Measurements from ENCODE around the gene KLF7. TPM values are rescaled to one million over a fixed set of nuclear protein-coding genes. Genes with fewer than 3 reads are reported as not detected.

Gene KLF7
- total and polyA plus RNA-seq, 9 donors, result 9.5 to 68.1 (median 31.8) TPM

DNA sequence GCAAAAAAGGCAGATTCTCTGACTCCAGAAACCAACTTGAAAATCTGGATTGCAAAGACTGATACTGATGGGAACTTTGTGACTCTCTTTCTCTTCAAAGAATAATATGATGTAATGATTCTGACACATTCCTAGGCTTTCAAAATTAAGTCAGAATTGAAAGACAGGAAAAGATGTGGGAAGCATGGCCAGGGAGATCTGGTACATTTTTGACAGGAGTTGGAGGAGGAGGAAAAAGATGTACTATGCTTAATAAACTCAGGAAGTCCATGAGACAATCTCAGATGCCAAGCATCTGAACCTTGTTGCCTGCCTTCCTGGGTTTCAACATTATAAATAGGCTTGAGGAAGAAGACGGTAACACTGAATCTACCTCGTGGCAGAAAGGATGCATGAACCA is 34.2 kb downstream of the KLF7 start:
- H3K27me3 ChIP-seq, result no peaks in the 10 kb centered on the region
- no peaks in the 10 kb centered on the region for H3K9me3 ChIP-seq
- no peaks in the 10 kb centered on the region for H3K36me3 ChIP-seq
- WGBS, 3 donors, result 67 to 71% (median 69%) methylated on average over 2 of the region's 2 CpGs
- intact Hi-C loops (cut with DNase I), result loop anchor here in 2 of 4 donors (1.0 to 5.0 kb wide), 2 partner anchors 32 to 36 kb away; partner anchors contain the start of gene KLF7 (in 1 of the 2)
- no peak for DNase-seq
- TF ChIP-seq EP300 (IDR thresholded peaks at IDR 0.05) (no peak), POLR2A (IDR thresholded peaks at IDR 0.05) (no peak)
- TF ChIP-seq, protein P1, sequence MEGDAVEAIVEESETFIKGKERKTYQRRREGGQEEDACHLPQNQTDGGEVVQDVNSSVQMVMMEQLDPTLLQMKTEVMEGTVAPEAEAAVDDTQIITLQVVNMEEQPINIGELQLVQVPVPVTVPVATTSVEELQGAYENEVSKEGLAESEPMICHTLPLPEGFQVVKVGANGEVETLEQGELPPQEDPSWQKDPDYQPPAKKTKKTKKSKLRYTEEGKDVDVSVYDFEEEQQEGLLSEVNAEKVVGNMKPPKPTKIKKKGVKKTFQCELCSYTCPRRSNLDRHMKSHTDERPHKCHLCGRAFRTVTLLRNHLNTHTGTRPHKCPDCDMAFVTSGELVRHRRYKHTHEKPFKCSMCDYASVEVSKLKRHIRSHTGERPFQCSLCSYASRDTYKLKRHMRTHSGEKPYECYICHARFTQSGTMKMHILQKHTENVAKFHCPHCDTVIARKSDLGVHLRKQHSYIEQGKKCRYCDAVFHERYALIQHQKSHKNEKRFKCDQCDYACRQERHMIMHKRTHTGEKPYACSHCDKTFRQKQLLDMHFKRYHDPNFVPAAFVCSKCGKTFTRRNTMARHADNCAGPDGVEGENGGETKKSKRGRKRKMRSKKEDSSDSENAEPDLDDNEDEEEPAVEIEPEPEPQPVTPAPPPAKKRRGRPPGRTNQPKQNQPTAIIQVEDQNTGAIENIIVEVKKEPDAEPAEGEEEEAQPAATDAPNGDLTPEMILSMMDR (IDR thresholded peaks at IDR 0.05), result no peak
- H3K4me1 ChIP-seq (ENCODE audit: insufficient read depth), result peaks cover 18% of the 10 kb centered on the region
- H3K27ac ChIP-seq, result no peak overlapping the region
- no peak overlapping the region for H3K4me3 ChIP-seq

DNA sequence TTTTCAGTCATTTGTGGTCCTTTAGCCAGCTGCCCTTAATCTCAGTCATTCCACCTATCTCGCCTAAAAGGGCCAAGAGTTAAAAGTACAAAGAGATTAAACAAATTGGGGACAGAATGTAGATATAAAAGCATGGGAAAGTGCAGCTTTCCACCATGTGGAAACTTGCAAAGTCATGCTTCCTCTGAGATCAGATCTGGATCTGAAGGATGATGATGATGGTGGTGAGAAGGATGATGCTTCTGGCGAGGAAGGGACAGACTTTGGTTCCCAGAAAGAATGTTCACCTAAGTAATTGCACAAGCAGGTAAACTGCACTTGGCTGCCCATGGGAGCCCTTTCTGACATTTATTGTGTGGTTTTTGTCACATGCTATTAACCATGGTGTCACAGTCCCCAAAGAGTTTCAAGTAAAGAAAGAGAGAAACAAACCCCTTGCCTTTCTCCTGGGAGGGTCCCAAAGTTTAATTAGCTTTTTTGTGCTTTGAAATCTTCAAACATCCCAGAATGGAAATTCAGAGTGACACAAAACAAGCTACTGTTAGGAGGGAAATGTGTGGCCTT is 34.7 kb downstream of the KLF7 start:
- Histone ChIP-seq H3K4me3 (no peak overlapping the region), H3K4me1 (ENCODE audit: insufficient read depth) (peaks cover 16% of the 10 kb centered on the region), H3K27me3 (no peaks in the 10 kb centered on the region), H3K9me3 (no peaks in the 10 kb centered on the region), H3K36me3 (no peaks in the 10 kb centered on the region), H3K27ac (no peak overlapping the region)
- intact Hi-C loops (cut with DNase I), result loop anchor here in 2 of 4 donors (1.0 to 5.0 kb wide), 2 partner anchors 32 to 36 kb away; partner anchors contain the start of gene KLF7 (in 1 of the 2)
- TF ChIP-seq POLR2A (IDR thresholded peaks at IDR 0.05), result no peak
- no peak for DNase-seq
- 92 to 95% (median 94%) methylated on average over 2 of the region's 2 CpGs for WGBS, 3 donors

GRCh38 chr2:207129821-207130220 is 35.9 kb downstream of the KLF7 start:
- 87 to 91% (median 89%) methylated on average over 4 of the region's 4 CpGs for WGBS, 3 donors
- TF ChIP-seq, protein P1 (IDR thresholded peaks at IDR 0.05), result no peak
- TF ChIP-seq EP300 (IDR thresholded peaks at IDR 0.05), result no peak
- TF ChIP-seq POLR2A (IDR thresholded peaks at IDR 0.05), result no peak
- no peaks in the 10 kb centered on the region for H3K9me3 ChIP-seq
- peaks cover 15% of the 10 kb centered on the region for H3K4me1 ChIP-seq (ENCODE audit: insufficient read depth)
- H3K36me3 ChIP-seq, result no peaks in the 10 kb centered on the region
- no peak for DNase-seq
- H3K27me3 ChIP-seq, result no peaks in the 10 kb centered on the region
- intact Hi-C loops (cut with DNase I), result loop anchor here in 1 of 4 donors (5.0 kb wide), 1 partner anchor 37 kb away; the partner anchor contains the start of gene KLF7
- H3K27ac ChIP-seq, result no peak overlapping the region
- H3K4me3 ChIP-seq, result no peak overlapping the region

GRCh38 chr2:207128867-207129266 is 36.9 kb downstream of the KLF7 start:
- Histone ChIP-seq H3K9me3 (no peaks in the 10 kb centered on the region), H3K27ac (no peak overlapping the region), H3K27me3 (no peaks in the 10 kb centered on the region), H3K4me1 (ENCODE audit: insufficient read depth) (peaks cover 9% of the 10 kb centered on the region), H3K4me3 (no peak overlapping the region), H3K36me3 (no peaks in the 10 kb centered on the region)
- intact Hi-C loops (cut with DNase I), result no loop called here
- no peak for DNase-seq
- TF ChIP-seq EP300 (IDR thresholded peaks at IDR 0.05) (no peak), POLR2A (IDR thresholded peaks at IDR 0.05) (no peak)
- TF ChIP-seq, protein P1 (IDR thresholded peaks at IDR 0.05), result no peak
- WGBS, 3 donors, result 97 to 99% (median 98%) methylated on average over 4 of the region's 4 CpGs

- WGBS, 3 donors, result 79 to 92% (median 83%) methylated on average over 4 of the region's 4 CpGs
- Histone ChIP-seq H3K4me1 (ENCODE audit: insufficient read depth) (peaks cover 3% of the 10 kb centered on the region), H3K4me3 (no peak overlapping the region), H3K27me3 (no peaks in the 10 kb centered on the region), H3K27ac (no peak overlapping the region), H3K36me3 (no peaks in the 10 kb centered on the region), H3K9me3 (no peaks in the 10 kb centered on the region)
- intact Hi-C loops (cut with DNase I), result no loop called here
- TF ChIP-seq EP300 (IDR thresholded peaks at IDR 0.05) (no peak), POLR2A (IDR thresholded peaks at IDR 0.05) (no peak)
- TF ChIP-seq, protein P1 (IDR thresholded peaks at IDR 0.05), result no peak
- no peak for DNase-seq
These were observed 38.9 kb downstream of the KLF7 start for GRCh38 chr2:207126724-207127308.
